Upper lobe of left lung (tissue), 6 donors: ENCODE results near the gene DRD4. TPM values are rescaled to one million over a fixed set of nuclear protein-coding genes. Genes with fewer than 3 reads are reported as not detected.
A peak's percentile ranks its signal among the peaks of the same experiment; 100 is the strongest.

ENCODE experiments used
- ATAC-seq, 2 donors: fragments of 200-7000 bp; cut with Tn5 transposase; one replicate each; pipeline ENCODE4 v1.9.1; 2022; ENCODE audit warnings: mild to moderate bottlenecking in 2 of 2, moderate library complexity in 2 of 2; ENCODE audit not compliant: low FRiP score in 2 of 2
- DNase-seq, 2 donors: peaks; one replicate each; pipeline ENCODE4 v3.0.0-alpha.2; 2019 to 2020
- H3K27ac ChIP-seq, 4 donors: fragments of 200-600 bp; sonication (generic); one replicate each; pipeline ENCODE4 v1.5.1; 2016 to 2019
- H3K27me3 ChIP-seq, 4 donors: fragments of 200-600 bp; sonication (generic); one replicate each; pipeline ENCODE4 v1.5.1; 2017 to 2019
- H3K36me3 ChIP-seq, 4 donors: fragments of 200-600 bp; sonication (generic); one replicate each; pipeline ENCODE4 v1.5.1; 2016 to 2019
- H3K4me1 ChIP-seq, 4 donors: fragments of 200-600 bp; sonication (generic); one replicate each; pipeline ENCODE4 v1.5.1; 2018 to 2019
- H3K4me3 ChIP-seq, 4 donors: fragments of 200-600 bp; sonication (generic); one replicate each; pipeline ENCODE4 v1.5.1; 2017 to 2019; ENCODE audit warnings: mild to moderate bottlenecking in 2 of 4, moderate library complexity in 1 of 4
- H3K9me3 ChIP-seq, 4 donors: fragments of 200-600 bp; sonication (generic); one replicate each; pipeline ENCODE4 v1.5.1; 2018 to 2019
- EP300 ChIP-seq, 4 donors: sonication (generic); formaldehyde crosslinking; IDR thresholded peaks; one replicate each; pipeline ENCODE4 v1.5.1; 2017; ENCODE audit warnings: antibody characterized with exemption in 4 of 4, control low read depth in 2 of 4
- POLR2A ChIP-seq, 4 donors: fragments of 450-650 bp; IDR thresholded peaks; one replicate each; pipeline ENCODE4 v1.5.1; 2016 to 2017; ENCODE audit warnings: antibody characterized with exemption in 4 of 4, mild to moderate bottlenecking in 2 of 4
- POLR2AphosphoS5 ChIP-seq, 2 donors: sonication (generic); formaldehyde crosslinking; IDR thresholded peaks; one replicate each; pipeline ENCODE4 v1.5.1; 2017; ENCODE audit warnings: antibody characterized with exemption in 2 of 2
- WGBS, 2 donors: methylation state at CpG; one replicate each; pipeline ENCODE4 v1.1.5; 2017 to 2018; 5-methylcytosine and 5-hydroxymethylcytosine counted together
- total RNA-seq, 6 donors: library from RNA; depleted of rRNA in 4 of 6; stranded (reverse); fragments of >200 nt in 4 of 6; gene quantifications; one replicate each; pipeline versions ENCODE4 v1.1.0 to v1.2.1, GENCODE V29; 2016 to 2021
- TF ChIP-seq, protein P1 (sequence below), 6 experiments: fragments of 450-650 bp in 4 of 6; fragments of 200-600 bp in 2 of 6; sonication (generic) in 2 of 6; IDR thresholded peaks; one replicate each; pipeline ENCODE4 v1.5.1; 2016 to 2019; ENCODE audit warnings: antibody characterized with exemption in 6 of 6
- donor health status: DM: no; HTN: no; CAD: no; lungs with moderate emphysema.
- donor health status: DM: no; HTN: yes; CAD: no; lungs with severe emphysema.

The DRD4 gene
- total RNA-seq, 6 donors from 2014 or later: 0.54 to 4.2 (median 1.5) TPM; not detected in 2

DNA sequence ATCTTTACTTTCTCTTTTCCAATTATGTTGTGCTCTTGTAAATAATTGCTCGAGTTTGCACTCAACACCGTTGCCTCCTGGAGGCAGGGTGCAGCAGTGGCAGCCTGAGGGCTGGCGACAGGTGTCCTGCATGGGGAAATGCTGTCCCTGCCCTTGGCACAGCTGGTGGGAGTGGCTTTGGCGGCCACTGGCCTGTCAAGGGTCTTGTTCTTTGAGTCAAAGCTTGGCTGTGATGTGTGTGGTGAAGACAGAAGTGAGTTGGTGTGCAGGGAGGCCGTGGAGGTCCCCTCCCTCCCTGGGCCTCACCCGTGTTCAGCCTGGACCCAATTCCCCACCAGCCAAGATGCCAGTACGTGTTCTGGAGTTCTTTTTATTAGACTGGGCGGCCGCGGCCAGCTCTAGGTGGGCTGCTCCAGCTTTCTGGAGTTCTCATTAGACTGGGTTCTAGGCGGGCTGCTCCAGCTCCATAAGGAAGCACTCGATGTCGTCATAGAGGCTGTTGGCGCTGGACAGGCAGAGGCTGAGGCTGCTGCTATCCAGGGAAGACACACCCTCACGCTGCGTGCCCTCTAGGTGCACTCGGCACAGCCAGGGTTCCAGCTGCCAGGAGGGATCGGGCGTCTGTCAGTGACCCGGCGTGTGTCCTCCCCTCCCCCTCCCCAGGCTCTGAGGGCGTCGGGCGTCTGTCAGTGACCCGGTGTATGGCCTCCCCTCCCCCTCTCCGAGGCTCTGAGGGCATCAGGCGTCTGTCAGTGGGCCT lies 24.7 kb upstream of the DRD4 start:
- peaks cover 34 to 74% (median 68%) of the 10 kb centered on the region in 4 donors for H3K36me3 ChIP-seq
- peak overlapping the region; percentile 48 to 98 (median 76) for H3K27ac ChIP-seq
- TF ChIP-seq, protein P1, sequence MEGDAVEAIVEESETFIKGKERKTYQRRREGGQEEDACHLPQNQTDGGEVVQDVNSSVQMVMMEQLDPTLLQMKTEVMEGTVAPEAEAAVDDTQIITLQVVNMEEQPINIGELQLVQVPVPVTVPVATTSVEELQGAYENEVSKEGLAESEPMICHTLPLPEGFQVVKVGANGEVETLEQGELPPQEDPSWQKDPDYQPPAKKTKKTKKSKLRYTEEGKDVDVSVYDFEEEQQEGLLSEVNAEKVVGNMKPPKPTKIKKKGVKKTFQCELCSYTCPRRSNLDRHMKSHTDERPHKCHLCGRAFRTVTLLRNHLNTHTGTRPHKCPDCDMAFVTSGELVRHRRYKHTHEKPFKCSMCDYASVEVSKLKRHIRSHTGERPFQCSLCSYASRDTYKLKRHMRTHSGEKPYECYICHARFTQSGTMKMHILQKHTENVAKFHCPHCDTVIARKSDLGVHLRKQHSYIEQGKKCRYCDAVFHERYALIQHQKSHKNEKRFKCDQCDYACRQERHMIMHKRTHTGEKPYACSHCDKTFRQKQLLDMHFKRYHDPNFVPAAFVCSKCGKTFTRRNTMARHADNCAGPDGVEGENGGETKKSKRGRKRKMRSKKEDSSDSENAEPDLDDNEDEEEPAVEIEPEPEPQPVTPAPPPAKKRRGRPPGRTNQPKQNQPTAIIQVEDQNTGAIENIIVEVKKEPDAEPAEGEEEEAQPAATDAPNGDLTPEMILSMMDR (IDR thresholded peaks at IDR 0.05): peak in 2 of 6 experiments; percentile 14 to 22
- TF ChIP-seq POLR2A (IDR thresholded peaks at IDR 0.05): no peak
- H3K27me3 ChIP-seq: no peaks in the 10 kb centered on the region
- 62 to 72% methylated on average over 7 to 26 of the region's 27 CpGs for WGBS, 2 donors
- no peaks in the 10 kb centered on the region for H3K9me3 ChIP-seq
- H3K4me1 ChIP-seq: peaks cover 25 to 39% (median 31%) of the 10 kb centered on the region in 4 donors
- ATAC-seq (no peak), DNase-seq (peak in 1 of 2 donors; percentile 74)
- no peak overlapping the region for H3K4me3 ChIP-seq

DNA sequence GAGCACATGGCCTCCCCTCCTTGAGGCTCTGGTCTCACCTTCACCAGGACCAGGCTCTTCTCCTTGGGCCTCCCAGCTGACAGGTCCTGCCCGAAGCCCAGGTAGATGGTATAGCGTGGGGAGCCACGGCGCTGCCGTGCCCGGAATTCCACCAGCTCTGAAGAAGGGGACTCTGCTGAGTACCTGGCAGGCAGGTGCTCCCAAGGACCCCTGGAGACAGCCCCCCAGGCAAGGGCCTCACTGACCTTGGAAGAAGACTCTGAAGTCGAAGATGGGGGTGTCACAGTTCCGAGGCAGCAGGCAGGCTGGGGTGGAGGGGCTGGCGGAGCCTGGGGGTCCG lies 24.1 kb upstream of the DRD4 start:
- no peak for DNase-seq
- Histone ChIP-seq H3K4me1 (peaks cover 25 to 39% (median 31%) of the 10 kb centered on the region in 4 donors), H3K27me3 (no peaks in the 10 kb centered on the region), H3K36me3 (peaks cover 29 to 69% (median 63%) of the 10 kb centered on the region in 4 donors), H3K27ac (peak overlapping the region; percentile 48 to 98 (median 76)), H3K9me3 (no peaks in the 10 kb centered on the region), H3K4me3 (no peak overlapping the region)
- no peak for ATAC-seq
- TF ChIP-seq EP300 (IDR thresholded peaks at IDR 0.05) (no peak), POLR2AphosphoS5 (IDR thresholded peaks at IDR 0.05) (no peak), POLR2A (IDR thresholded peaks at IDR 0.05) (no peak)
- TF ChIP-seq, protein P1 (IDR thresholded peaks at IDR 0.05): no peak
- 95 to 96% methylated on average over 10 of the region's 10 CpGs for WGBS, 2 donors

DNA sequence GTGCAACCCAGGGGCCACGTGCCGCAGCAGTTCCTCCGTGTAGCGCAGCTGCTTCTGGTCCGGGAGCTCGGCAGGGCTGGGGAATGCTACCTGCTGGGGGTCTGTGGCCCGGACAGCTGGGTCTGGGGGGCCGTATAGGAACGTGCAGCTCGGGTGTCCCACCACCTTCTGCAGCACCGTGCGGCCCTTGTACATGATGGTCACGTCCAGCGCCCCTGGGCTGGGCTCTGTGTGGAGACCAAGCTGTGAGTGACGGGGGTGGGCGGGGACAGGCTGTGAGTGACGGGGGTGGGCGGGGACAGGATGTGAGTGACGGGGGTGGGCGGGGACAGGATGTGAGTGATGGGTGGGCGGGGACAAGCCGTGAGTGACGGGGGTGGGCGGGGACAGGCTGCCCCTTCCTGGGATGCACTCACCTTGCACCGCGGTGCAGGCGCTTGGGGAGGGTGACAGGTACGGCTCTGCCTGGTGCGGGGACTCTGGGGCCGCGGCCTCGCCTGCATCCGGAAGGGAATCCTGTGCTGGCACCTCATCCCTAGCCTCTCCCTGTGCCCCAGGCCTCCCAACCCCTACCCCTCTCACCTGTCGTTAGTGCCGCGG lies 23.6 kb upstream of the DRD4 start:
- Histone ChIP-seq H3K4me1 (peaks cover 25 to 39% (median 31%) of the 10 kb centered on the region in 4 donors), H3K27ac (peak overlapping the region; percentile 96 to 98 (median 96)), H3K36me3 (peaks cover 23 to 67% (median 59%) of the 10 kb centered on the region in 4 donors), H3K4me3 (peak overlapping the region in 3 of 4 donors; percentile 4 to 94 (median 62)), H3K27me3 (no peaks in the 10 kb centered on the region), H3K9me3 (no peaks in the 10 kb centered on the region)
- peak; percentile 88 to 90 for DNase-seq
- ATAC-seq: peak; percentile 1 to 8
- WGBS, 2 donors: 27 to 71% methylated on average over 3 to 27 of the region's 36 CpGs
- TF ChIP-seq POLR2A (IDR thresholded peaks at IDR 0.05) (no peak), POLR2AphosphoS5 (IDR thresholded peaks at IDR 0.05) (no peak), EP300 (IDR thresholded peaks at IDR 0.05) (no peak)
- TF ChIP-seq, protein P1 (IDR thresholded peaks at IDR 0.05): no peak

GRCh38 chr11:614021-614622 lies 22.9 kb upstream of the DRD4 start:
- TF ChIP-seq POLR2AphosphoS5 (IDR thresholded peaks at IDR 0.05) (no peak), EP300 (IDR thresholded peaks at IDR 0.05) (no peak), POLR2A (IDR thresholded peaks at IDR 0.05) (no peak)
- TF ChIP-seq, protein P1 (IDR thresholded peaks at IDR 0.05): no peak
- ATAC-seq (no peak), DNase-seq (peak in 1 of 2 donors; percentile 86)
- H3K27ac ChIP-seq: peak overlapping the region; percentile 96 to 98 (median 96)
- no peaks in the 10 kb centered on the region for H3K9me3 ChIP-seq
- H3K36me3 ChIP-seq: peaks cover 23 to 61% (median 53%) of the 10 kb centered on the region in 4 donors
- peaks cover 25 to 39% (median 31%) of the 10 kb centered on the region in 4 donors for H3K4me1 ChIP-seq
- H3K27me3 ChIP-seq: no peaks in the 10 kb centered on the region
- peak overlapping the region in 3 of 4 donors; percentile 62 to 94 (median 68) for H3K4me3 ChIP-seq
- 72 to 85% methylated on average over 12 to 14 of the region's 14 CpGs for WGBS, 2 donors
